HepG2 (cell line): ENCODE results near the gene NDUFAF3. TPM values are rescaled to one million over a fixed set of nuclear protein-coding genes. Genes with fewer than 3 reads are reported as not detected.

Source experiments
- ASH2L ChIP-seq: fragments of 300-600, 200-600 bp; sonication (generic); IDR thresholded peaks from 2 replicates; pipeline ENCODE4 v1.7.0; 2017; ENCODE audit warnings: low read depth, mild to moderate bottlenecking, moderate library complexity, mixed read lengths, low read length; ENCODE audit not compliant: insufficient read length
- BCL6 ChIP-seq: IDR thresholded peaks from 2 replicates; pipeline ENCODE4 v1.6.1; 2016; ENCODE audit warnings: missing genetic modification reagents, missing compliant biosample characterization
- CENPT ChIP-seq: sonication (generic); formaldehyde crosslinking; IDR thresholded peaks from 2 replicates; pipeline ENCODE4 v1.8.0; 2022; ENCODE audit warnings: low read depth, mild to moderate bottlenecking, moderate library complexity, missing genetic modification reagents
- ELF3 ChIP-seq: IDR thresholded peaks from 2 replicates; pipeline ENCODE4 v1.6.1; 2016; ENCODE audit warnings: missing genetic modification reagents, missing compliant biosample characterization
- FOSL2 ChIP-seq: sonication (generic); formaldehyde crosslinking; IDR thresholded peaks from 2 replicates; pipeline ENCODE4 v1.4.0; 2020; ENCODE audit warnings: missing genetic modification reagents
- GABPA ChIP-seq, 2 experiments: IDR thresholded peaks; 2 replicates each; pipeline ENCODE4 v1.6.1; 2011 to 2016; ENCODE audit warnings: low read depth in 2 of 2, low read length in 1 of 2, missing biosample characterization in 1 of 2, missing genetic modification characterization in 1 of 2
- HIVEP1 ChIP-seq: sonication (generic); formaldehyde crosslinking; IDR thresholded peaks from 2 replicates; pipeline ENCODE4 v1.4.0; 2020; ENCODE audit warnings: mild to moderate bottlenecking, missing genetic modification reagents
- MED13 ChIP-seq: sonication (generic); formaldehyde crosslinking; IDR thresholded peaks from 2 replicates; pipeline ENCODE4 v1.5.0; 2020; ENCODE audit warnings: missing genetic modification reagents
- PRMT3 ChIP-seq: sonication (generic); formaldehyde crosslinking; IDR thresholded peaks from 2 replicates; pipeline ENCODE4 v1.8.1; 2022; ENCODE audit warnings: low read depth, mild to moderate bottlenecking, moderate library complexity, missing genetic modification reagents, borderline replicate concordance
- SIX1 ChIP-seq: sonication (generic); formaldehyde crosslinking; IDR thresholded peaks from 2 replicates; pipeline ENCODE4 v1.4.0; 2020; ENCODE audit warnings: missing genetic modification reagents, borderline replicate concordance
- SP2 ChIP-seq: sonication (generic); formaldehyde crosslinking; IDR thresholded peaks from 2 replicates; pipeline ENCODE4 v1.5.1; 2020; ENCODE audit warnings: mild to moderate bottlenecking, missing genetic modification reagents
- SRSF4 ChIP-seq: fragments of 200-400 bp; formaldehyde crosslinking; IDR thresholded peaks from one replicate; pipeline ENCODE4 v1.6.1; 2018; ENCODE audit warnings: mild to moderate bottlenecking, low read depth, low read length, moderate library complexity; ENCODE audit not compliant: poor library complexity, severe bottlenecking
- STAT5B ChIP-seq: sonication (generic); formaldehyde crosslinking; IDR thresholded peaks from 2 replicates; pipeline ENCODE4 v1.4.0; 2020; ENCODE audit warnings: missing genetic modification reagents
- SUZ12 ChIP-seq: fragments of 150-350 bp; IDR thresholded peaks from 2 replicates; pipeline ENCODE4 v1.6.1; 2014; ENCODE audit warnings: low read depth, low read length
- TBX2 ChIP-seq: sonication (generic); formaldehyde crosslinking; IDR thresholded peaks from 2 replicates; pipeline ENCODE4 v1.5.0; 2020; ENCODE audit warnings: missing genetic modification reagents, mild to moderate bottlenecking, borderline replicate concordance
- ZFAT ChIP-seq: sonication (generic); formaldehyde crosslinking; conservative IDR thresholded peaks from 2 replicates; pipeline ENCODE4 v1.8.1; 2023; ENCODE audit warnings: missing genetic modification reagents, inconsistent platforms
- ZNF10 ChIP-seq: sonication (generic); formaldehyde crosslinking; IDR thresholded peaks from 2 replicates; pipeline ENCODE4 v1.4.0; 2020; ENCODE audit warnings: mild to moderate bottlenecking, low read depth, missing genetic modification reagents, borderline replicate concordance
- ZNF33A ChIP-seq: sonication (generic); formaldehyde crosslinking; IDR thresholded peaks from 2 replicates; pipeline ENCODE4 v1.5.1; 2020; ENCODE audit warnings: missing genetic modification reagents, mild to moderate bottlenecking, moderate library complexity, borderline replicate concordance
- ZNF414 ChIP-seq: sonication (generic); formaldehyde crosslinking; IDR thresholded peaks from 2 replicates; pipeline ENCODE4 v1.5.0; 2020; ENCODE audit warnings: missing genetic modification reagents
- ZNF678 ChIP-seq: sonication (generic); formaldehyde crosslinking; IDR thresholded peaks from 2 replicates; pipeline ENCODE4 v1.4.0; 2020; ENCODE audit warnings: mild to moderate bottlenecking, missing genetic modification reagents
- ZNF761 ChIP-seq: sonication (generic); formaldehyde crosslinking; conservative IDR thresholded peaks from 2 replicates; pipeline ENCODE4 v1.4.0; 2020; ENCODE audit warnings: mild to moderate bottlenecking, missing genetic modification reagents
- ZNF773 ChIP-seq: sonication (generic); formaldehyde crosslinking; IDR thresholded peaks from 2 replicates; pipeline ENCODE4 v1.4.0; 2020; ENCODE audit warnings: missing genetic modification reagents, borderline replicate concordance
- polyA plus RNA-seq, 8 experiments: library from polyadenylated mRNA; depleted of rRNA in 3 of 8; stranded (reverse) in 7 of 8; unstranded in 1 of 8; fragments of >200 nt; fragmentation: Illumina TruSeq in 4 of 8; extraction: Trizol in 4 of 8; gene quantifications; 2 replicates each; pipeline versions ENCODE4 v1.2.1 to v1.2.3, GENCODE V29; 2011 to 2016; ENCODE audit warnings: low read depth in 4 of 8, missing spikeins in 1 of 8, mixed read lengths in 1 of 8; ENCODE audit not compliant: insufficient read depth in 1 of 8
- total RNA-seq, 5 experiments: library from RNA; depleted of rRNA; stranded (reverse); fragments of >200 nt; fragmentation: Illumina TruSeq; extraction: Trizol; gene quantifications; 2 replicates each; pipeline ENCODE4 v1.2.3, GENCODE V29; 2016; ENCODE audit warnings: low read depth in 1 of 5
- TF ChIP-seq, protein P1 (sequence below): sonication (generic); formaldehyde crosslinking; IDR thresholded peaks from 2 replicates; pipeline ENCODE4 v1.4.0; 2020; ENCODE audit warnings: missing genetic modification reagents, borderline replicate concordance
- TF ChIP-seq, protein P2 (sequence below): sonication (generic); formaldehyde crosslinking; IDR thresholded peaks from 2 replicates; pipeline ENCODE4 v1.9.0; 2022; ENCODE audit warnings: missing genetic modification reagents, mild to moderate bottlenecking, borderline replicate concordance

The NDUFAF3 gene
- total and polyA plus RNA-seq, 2 of the 13 experiments (the other 11 are each of a cell fraction or from before 2014, with no cell fraction given): 39.0 to 50.0 TPM

- TF ChIP-seq, protein P1, sequence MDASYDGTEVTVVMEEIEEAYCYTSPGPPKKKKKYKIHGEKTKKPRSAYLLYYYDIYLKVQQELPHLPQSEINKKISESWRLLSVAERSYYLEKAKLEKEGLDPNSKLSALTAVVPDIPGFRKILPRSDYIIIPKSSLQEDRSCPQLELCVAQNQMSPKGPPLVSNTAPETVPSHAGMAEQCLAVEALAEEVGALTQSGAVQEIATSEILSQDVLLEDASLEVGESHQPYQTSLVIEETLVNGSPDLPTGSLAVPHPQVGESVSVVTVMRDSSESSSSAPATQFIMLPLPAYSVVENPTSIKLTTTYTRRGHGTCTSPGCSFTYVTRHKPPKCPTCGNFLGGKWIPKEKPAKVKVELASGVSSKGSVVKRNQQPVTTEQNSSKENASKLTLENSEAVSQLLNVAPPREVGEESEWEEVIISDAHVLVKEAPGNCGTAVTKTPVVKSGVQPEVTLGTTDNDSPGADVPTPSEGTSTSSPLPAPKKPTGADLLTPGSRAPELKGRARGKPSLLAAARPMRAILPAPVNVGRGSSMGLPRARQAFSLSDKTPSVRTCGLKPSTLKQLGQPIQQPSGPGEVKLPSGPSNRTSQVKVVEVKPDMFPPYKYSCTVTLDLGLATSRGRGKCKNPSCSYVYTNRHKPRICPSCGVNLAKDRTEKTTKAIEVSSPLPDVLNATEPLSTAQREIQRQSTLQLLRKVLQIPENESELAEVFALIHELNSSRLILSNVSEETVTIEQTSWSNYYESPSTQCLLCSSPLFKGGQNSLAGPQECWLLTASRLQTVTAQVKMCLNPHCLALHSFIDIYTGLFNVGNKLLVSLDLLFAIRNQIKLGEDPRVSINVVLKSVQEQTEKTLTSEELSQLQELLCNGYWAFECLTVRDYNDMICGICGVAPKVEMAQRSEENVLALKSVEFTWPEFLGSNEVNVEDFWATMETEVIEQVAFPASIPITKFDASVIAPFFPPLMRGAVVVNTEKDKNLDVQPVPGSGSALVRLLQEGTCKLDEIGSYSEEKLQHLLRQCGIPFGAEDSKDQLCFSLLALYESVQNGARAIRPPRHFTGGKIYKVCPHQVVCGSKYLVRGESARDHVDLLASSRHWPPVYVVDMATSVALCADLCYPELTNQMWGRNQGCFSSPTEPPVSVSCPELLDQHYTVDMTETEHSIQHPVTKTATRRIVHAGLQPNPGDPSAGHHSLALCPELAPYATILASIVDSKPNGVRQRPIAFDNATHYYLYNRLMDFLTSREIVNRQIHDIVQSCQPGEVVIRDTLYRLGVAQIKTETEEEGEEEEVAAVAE (CRISPR knock-in tag): peak; percentile 98
- TF ChIP-seq MED13 (CRISPR knock-in tag): no peak
- TF ChIP-seq FOSL2 (CRISPR knock-in tag): no peak
- TF ChIP-seq SP2 (CRISPR knock-in tag): peak; percentile 94
- TF ChIP-seq ZNF773: no peak
- peak; percentile 72 for TF ChIP-seq ZNF414 (CRISPR knock-in tag)
- TF ChIP-seq GABPA (IDR thresholded peaks at IDR 0.05; ENCODE audit: low read depth, low read length): no peak
- 0 out of 2 replicates have a peak, but pooled peaks have one; percentile 36 for TF ChIP-seq GABPA (CRISPR knock-in tag; IDR thresholded peaks at IDR 0.05; ENCODE audit: low read depth)
- peak; percentile 84 for TF ChIP-seq TBX2 (CRISPR knock-in tag)
- TF ChIP-seq ZFAT (CRISPR knock-in tag): no peak
- TF ChIP-seq SIX1 (CRISPR knock-in tag): no peak
- no peak; the same call in 1 of the 2 replicates for TF ChIP-seq STAT5B
- no peak; the same call in 1 of the 2 replicates for TF ChIP-seq ZNF761
- TF ChIP-seq HIVEP1 (CRISPR knock-in tag): peak; percentile 91
- 0 out of 2 replicates have a peak, but pooled peaks have one; percentile 40 for TF ChIP-seq ZNF678 (CRISPR knock-in tag)
- TF ChIP-seq SRSF4: no peak
- TF ChIP-seq ASH2L: peak; percentile 77
- no peak for TF ChIP-seq ELF3 (CRISPR knock-in tag)
- TF ChIP-seq ZNF33A (CRISPR knock-in tag): no peak
- TF ChIP-seq CENPT (CRISPR knock-in tag): no peak
- TF ChIP-seq ZNF10 (CRISPR knock-in tag): no peak
- TF ChIP-seq PRMT3: peak; percentile 79
- peak; percentile 70 for TF ChIP-seq BCL6
- TF ChIP-seq SUZ12: no peak
- TF ChIP-seq, protein P2, sequence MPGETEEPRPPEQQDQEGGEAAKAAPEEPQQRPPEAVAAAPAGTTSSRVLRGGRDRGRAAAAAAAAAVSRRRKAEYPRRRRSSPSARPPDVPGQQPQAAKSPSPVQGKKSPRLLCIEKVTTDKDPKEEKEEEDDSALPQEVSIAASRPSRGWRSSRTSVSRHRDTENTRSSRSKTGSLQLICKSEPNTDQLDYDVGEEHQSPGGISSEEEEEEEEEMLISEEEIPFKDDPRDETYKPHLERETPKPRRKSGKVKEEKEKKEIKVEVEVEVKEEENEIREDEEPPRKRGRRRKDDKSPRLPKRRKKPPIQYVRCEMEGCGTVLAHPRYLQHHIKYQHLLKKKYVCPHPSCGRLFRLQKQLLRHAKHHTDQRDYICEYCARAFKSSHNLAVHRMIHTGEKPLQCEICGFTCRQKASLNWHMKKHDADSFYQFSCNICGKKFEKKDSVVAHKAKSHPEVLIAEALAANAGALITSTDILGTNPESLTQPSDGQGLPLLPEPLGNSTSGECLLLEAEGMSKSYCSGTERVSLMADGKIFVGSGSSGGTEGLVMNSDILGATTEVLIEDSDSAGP (CRISPR knock-in tag): peak; percentile 24; the same call in 1 of the 2 replicates
These were observed 14.7 kb upstream of the NDUFAF3 start, which contains the start of gene WDR6 (continued) for GRCh38 chr3:49007068-49007770.
